PC-9 (cell line): ENCODE results near the gene GRIP2.

Experiments used
- EZH2 ChIP-seq: fragments of 200-600 bp; sonication (generic); IDR thresholded peaks from 2 replicates; pipeline ENCODE4 v1.8.0; 2017; ENCODE audit warnings: antibody characterized with exemption, low read depth
- TF ChIP-seq, protein P1 (sequence below): fragments of 200-600 bp; sonication (generic); conservative IDR thresholded peaks from 2 replicates; pipeline ENCODE4 v1.6.1; 2017; ENCODE audit warnings: mixed run types, antibody characterized with exemption, mild to moderate bottlenecking, moderate library complexity

DNA sequence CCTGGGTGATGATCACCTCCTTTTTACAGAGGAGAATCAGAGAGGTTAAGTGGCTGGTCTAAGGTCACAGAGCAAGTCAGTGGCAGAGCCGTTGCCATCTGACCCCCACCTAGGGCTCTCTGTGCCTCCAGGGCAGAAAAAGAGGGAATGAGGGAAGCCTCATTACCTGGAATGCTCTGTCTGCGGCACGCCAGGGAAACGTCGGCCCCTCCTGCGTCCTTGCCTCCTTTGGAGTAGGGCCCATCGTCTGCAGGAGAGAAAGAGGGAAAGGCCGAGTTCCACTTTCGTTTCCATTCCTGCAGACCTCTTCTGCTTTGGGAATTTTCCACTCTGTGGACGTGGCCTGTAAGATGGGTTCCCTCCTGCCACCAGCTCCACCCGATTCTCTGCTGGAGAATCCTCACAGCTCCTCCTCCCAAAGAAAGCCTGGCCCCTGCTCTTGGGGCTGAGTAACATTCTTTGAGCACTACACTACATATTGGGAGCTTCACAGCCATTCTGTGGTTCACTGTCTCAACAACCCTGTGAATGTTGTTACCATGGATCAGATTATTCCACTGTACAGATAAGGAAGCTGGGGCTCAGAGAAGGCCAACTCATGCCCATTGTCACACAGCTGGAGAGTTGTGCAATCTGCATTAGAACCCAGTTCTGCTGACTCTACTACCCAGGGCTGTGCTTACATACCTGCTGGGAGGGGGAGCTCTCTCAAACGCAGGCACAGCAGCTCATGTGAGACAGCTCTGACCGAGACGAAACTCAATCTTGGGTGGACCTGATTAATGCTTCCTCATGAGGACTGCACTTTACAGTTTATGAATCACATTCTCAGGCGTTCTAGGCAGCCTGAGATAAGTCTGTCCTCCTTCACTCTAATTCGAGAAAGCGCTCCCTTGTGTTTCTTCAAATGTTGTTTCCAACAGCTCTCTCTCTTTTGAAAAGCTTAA, 14.2 kb downstream of the GRIP2 start:
- TF ChIP-seq, protein P1, sequence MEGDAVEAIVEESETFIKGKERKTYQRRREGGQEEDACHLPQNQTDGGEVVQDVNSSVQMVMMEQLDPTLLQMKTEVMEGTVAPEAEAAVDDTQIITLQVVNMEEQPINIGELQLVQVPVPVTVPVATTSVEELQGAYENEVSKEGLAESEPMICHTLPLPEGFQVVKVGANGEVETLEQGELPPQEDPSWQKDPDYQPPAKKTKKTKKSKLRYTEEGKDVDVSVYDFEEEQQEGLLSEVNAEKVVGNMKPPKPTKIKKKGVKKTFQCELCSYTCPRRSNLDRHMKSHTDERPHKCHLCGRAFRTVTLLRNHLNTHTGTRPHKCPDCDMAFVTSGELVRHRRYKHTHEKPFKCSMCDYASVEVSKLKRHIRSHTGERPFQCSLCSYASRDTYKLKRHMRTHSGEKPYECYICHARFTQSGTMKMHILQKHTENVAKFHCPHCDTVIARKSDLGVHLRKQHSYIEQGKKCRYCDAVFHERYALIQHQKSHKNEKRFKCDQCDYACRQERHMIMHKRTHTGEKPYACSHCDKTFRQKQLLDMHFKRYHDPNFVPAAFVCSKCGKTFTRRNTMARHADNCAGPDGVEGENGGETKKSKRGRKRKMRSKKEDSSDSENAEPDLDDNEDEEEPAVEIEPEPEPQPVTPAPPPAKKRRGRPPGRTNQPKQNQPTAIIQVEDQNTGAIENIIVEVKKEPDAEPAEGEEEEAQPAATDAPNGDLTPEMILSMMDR: no peak
- no peak for TF ChIP-seq EZH2
